ENCODE data around the gene INO80D. TPM values are rescaled to one million over a fixed set of nuclear protein-coding genes. Genes with fewer than 3 reads are reported as not detected.

INO80D gene
- total RNA-seq, 1 experiment from 2014 or later, result 21.7 TPM

- no TSS peak for BruUV-seq (replicated peaks)
- Histone ChIP-seq H3K27me3 (replicated peaks; ENCODE audit: insufficient read depth, low read depth, low read length, poor library complexity) (no peaks in the 10 kb centered on the region), H3K36me3 (ENCODE audit: insufficient read depth, low read length, poor library complexity, severe bottlenecking) (no peaks in the 10 kb centered on the region), H3K27ac (ENCODE audit: low read depth, low read length, poor library complexity, severe bottlenecking) (no peak overlapping the region), H3K4me3 (ENCODE audit: low read depth, low read length, poor library complexity, severe bottlenecking) (no peak overlapping the region), H3K4me1 (ENCODE audit: insufficient read depth, low read length, poor library complexity, severe bottlenecking) (peaks cover 13% of the 10 kb centered on the region), H3K9me3 (ENCODE audit: low read depth, low read length, poor library complexity, severe bottlenecking) (no peaks in the 10 kb centered on the region)
- CTCF ChIA-PET, result no interaction called here
- POLR2A ChIA-PET (ENCODE audit: low non-redundant PET), result no interaction called here
- TF ChIP-seq CTCF (conservative IDR thresholded peaks at IDR 0.05; ENCODE audit: low read depth, low read length), result no peak
- TF ChIP-seq EZH2 (IDR thresholded peaks at IDR 0.05; ENCODE audit: borderline replicate concordance, low read depth, low read length, poor library complexity, severe bottlenecking), result no peak
- DNase-seq (ENCODE audit: low spot score), result no peak
- intact Hi-C loops (cut with micrococcal nuclease; ENCODE audit: unreplicated experiment), result no loop called here
Observed at GRCh38 chr2:206088248-206088647, 2.3 kb upstream of the INO80D start.

- no peak for TF ChIP-seq EZH2 (IDR thresholded peaks at IDR 0.05; ENCODE audit: borderline replicate concordance, low read depth, low read length, poor library complexity, severe bottlenecking)
- TF ChIP-seq CTCF (conservative IDR thresholded peaks at IDR 0.05; ENCODE audit: low read depth, low read length), result no peak
- no TSS peak for BruUV-seq (replicated peaks)
- H3K27ac ChIP-seq (ENCODE audit: low read depth, low read length, poor library complexity, severe bottlenecking), result peak overlapping the region; percentile 99
- H3K9me3 ChIP-seq (ENCODE audit: low read depth, low read length, poor library complexity, severe bottlenecking), result no peaks in the 10 kb centered on the region
- CTCF ChIA-PET, result interaction anchor here (0.6 to 1.5 kb wide), 2 partner anchors 10 to 13 kb away, joined by 3 to 6 read pairs; no protein-coding TSS in a partner anchor
- H3K4me1 ChIP-seq (ENCODE audit: insufficient read depth, low read length, poor library complexity, severe bottlenecking), result peaks cover 17% of the 10 kb centered on the region
- DNase-seq (ENCODE audit: low spot score), result peak; percentile 23
- peak overlapping the region; percentile 65 for H3K4me3 ChIP-seq (ENCODE audit: low read depth, low read length, poor library complexity, severe bottlenecking)
- POLR2A ChIA-PET (ENCODE audit: low non-redundant PET), result interaction anchor here (0.5 to 0.6 kb wide), 2 partner anchors 22 to 76 kb away, joined by 4 to 10 read pairs; no protein-coding TSS in a partner anchor
- H3K27me3 ChIP-seq (replicated peaks; ENCODE audit: insufficient read depth, low read depth, low read length, poor library complexity), result no peaks in the 10 kb centered on the region
- intact Hi-C loops (cut with micrococcal nuclease; ENCODE audit: unreplicated experiment), result no loop called here
- H3K36me3 ChIP-seq (ENCODE audit: insufficient read depth, low read length, poor library complexity, severe bottlenecking), result no peaks in the 10 kb centered on the region
Observed at GRCh38 chr2:206086716-206087350, 859 bp upstream of the INO80D start.

DNA sequence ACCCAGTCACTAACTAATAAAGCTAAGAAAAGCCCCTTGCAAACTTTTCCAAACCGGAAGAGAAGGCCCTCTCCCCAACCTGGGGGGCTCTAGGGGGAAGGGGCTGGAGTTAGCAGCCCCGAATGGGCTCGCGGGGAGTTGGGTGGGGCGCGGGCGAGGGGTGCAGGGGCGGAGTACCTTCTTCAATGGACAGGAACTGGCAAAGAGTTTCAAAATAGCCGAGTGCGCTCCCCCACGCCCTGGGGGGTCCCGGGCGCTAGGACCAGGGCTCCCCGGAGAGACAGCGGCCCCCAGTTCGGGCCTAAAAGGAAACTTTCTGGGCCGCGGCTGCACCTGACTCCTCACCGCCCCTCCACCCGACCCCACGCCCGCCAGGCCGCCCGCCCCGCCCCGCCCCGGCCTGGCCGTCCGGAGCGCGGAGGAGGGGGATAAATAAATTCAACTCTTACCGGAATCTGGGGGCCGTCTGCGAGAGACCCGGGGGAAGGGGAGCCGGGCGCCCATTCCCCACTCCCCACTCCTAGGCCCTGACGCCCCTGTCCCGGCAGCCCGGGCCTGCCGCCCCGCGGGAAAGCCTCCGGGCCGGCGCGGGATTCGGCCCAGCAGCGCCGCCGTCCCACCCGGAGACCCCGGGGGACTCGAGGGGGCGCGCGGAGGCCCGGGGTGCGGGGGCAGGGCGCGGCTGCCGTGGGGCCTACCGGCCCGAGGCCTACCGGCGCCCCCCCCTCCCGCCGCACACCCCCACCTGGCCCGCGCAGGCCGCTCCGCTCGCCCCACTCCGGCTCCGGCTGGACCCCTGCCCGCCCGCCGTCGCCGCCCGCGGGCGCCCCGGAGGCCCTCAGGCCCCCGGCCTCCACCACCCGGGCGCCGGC is 868 bp downstream of the INO80D start:
- BruUV-seq (replicated peaks), result no TSS peak
- peak overlapping the region; percentile 65 for H3K4me3 ChIP-seq (ENCODE audit: low read depth, low read length, poor library complexity, severe bottlenecking)
- no peaks in the 10 kb centered on the region for H3K27me3 ChIP-seq (replicated peaks; ENCODE audit: insufficient read depth, low read depth, low read length, poor library complexity)
- no peaks in the 10 kb centered on the region for H3K9me3 ChIP-seq (ENCODE audit: low read depth, low read length, poor library complexity, severe bottlenecking)
- H3K4me1 ChIP-seq (ENCODE audit: insufficient read depth, low read length, poor library complexity, severe bottlenecking), result peaks cover 17% of the 10 kb centered on the region
- ChIA-PET POLR2A (ENCODE audit: low non-redundant PET) (interaction anchor here (0.6 kb wide), 2 partner anchors 42 to 1960 kb away, joined by 3 read pairs; no protein-coding TSS in a partner anchor), CTCF (no interaction called here)
- no peak for TF ChIP-seq CTCF (conservative IDR thresholded peaks at IDR 0.05; ENCODE audit: low read depth, low read length)
- TF ChIP-seq EZH2 (IDR thresholded peaks at IDR 0.05; ENCODE audit: borderline replicate concordance, low read depth, low read length, poor library complexity, severe bottlenecking), result no peak
- DNase-seq (ENCODE audit: low spot score), result peak; percentile 57
- intact Hi-C loops (cut with micrococcal nuclease; ENCODE audit: unreplicated experiment), result loop anchor here (2.0 kb wide), 1 partner anchor 74 kb away; the partner anchor contains the start of genes EEF1B2 and NDUFS1
- H3K36me3 ChIP-seq (ENCODE audit: insufficient read depth, low read length, poor library complexity, severe bottlenecking), result no peaks in the 10 kb centered on the region
- H3K27ac ChIP-seq (ENCODE audit: low read depth, low read length, poor library complexity, severe bottlenecking), result peak overlapping the region; percentile 99
